ENCODE results near the gene PTGFRN.

Gene PTGFRN

DNA sequence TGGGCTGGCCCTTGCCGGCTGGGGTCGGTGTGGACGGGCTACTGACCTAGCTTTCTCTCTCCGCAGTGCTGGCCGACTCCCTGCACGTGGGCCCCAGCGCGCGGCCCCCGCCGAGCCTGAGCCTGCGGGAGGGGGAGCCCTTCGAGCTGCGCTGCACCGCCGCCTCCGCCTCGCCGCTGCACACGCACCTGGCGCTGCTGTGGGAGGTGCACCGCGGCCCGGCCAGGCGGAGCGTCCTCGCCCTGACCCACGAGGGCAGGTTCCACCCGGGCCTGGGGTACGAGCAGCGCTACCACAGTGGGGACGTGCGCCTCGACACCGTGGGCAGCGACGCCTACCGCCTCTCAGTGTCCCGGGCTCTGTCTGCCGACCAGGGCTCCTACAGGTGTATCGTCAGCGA, 34.9 kb downstream of the PTGFRN start:
- Histone ChIP-seq H3K4me3 (replicated peaks; ENCODE audit: insufficient read depth, low read length) (no peak overlapping the region), H3K27ac (replicated peaks) (no peak overlapping the region), H3K27me3 (ENCODE audit: insufficient read depth, poor library complexity, severe bottlenecking) (no peaks in the 10 kb centered on the region)
- TF ChIP-seq SPI1 (IDR thresholded peaks at IDR 0.05; ENCODE audit: borderline replicate concordance, low read depth) (no peak), POLR2AphosphoS5 (IDR thresholded peaks at IDR 0.05; ENCODE audit: low read depth) (no peak), GABPA (IDR thresholded peaks at IDR 0.05; ENCODE audit: low read depth) (no peak)
- TF ChIP-seq, protein P1, sequence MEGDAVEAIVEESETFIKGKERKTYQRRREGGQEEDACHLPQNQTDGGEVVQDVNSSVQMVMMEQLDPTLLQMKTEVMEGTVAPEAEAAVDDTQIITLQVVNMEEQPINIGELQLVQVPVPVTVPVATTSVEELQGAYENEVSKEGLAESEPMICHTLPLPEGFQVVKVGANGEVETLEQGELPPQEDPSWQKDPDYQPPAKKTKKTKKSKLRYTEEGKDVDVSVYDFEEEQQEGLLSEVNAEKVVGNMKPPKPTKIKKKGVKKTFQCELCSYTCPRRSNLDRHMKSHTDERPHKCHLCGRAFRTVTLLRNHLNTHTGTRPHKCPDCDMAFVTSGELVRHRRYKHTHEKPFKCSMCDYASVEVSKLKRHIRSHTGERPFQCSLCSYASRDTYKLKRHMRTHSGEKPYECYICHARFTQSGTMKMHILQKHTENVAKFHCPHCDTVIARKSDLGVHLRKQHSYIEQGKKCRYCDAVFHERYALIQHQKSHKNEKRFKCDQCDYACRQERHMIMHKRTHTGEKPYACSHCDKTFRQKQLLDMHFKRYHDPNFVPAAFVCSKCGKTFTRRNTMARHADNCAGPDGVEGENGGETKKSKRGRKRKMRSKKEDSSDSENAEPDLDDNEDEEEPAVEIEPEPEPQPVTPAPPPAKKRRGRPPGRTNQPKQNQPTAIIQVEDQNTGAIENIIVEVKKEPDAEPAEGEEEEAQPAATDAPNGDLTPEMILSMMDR (IDR thresholded peaks at IDR 0.05; ENCODE audit: insufficient read depth, low read length): no peak
- TF ChIP-seq, protein P2, sequence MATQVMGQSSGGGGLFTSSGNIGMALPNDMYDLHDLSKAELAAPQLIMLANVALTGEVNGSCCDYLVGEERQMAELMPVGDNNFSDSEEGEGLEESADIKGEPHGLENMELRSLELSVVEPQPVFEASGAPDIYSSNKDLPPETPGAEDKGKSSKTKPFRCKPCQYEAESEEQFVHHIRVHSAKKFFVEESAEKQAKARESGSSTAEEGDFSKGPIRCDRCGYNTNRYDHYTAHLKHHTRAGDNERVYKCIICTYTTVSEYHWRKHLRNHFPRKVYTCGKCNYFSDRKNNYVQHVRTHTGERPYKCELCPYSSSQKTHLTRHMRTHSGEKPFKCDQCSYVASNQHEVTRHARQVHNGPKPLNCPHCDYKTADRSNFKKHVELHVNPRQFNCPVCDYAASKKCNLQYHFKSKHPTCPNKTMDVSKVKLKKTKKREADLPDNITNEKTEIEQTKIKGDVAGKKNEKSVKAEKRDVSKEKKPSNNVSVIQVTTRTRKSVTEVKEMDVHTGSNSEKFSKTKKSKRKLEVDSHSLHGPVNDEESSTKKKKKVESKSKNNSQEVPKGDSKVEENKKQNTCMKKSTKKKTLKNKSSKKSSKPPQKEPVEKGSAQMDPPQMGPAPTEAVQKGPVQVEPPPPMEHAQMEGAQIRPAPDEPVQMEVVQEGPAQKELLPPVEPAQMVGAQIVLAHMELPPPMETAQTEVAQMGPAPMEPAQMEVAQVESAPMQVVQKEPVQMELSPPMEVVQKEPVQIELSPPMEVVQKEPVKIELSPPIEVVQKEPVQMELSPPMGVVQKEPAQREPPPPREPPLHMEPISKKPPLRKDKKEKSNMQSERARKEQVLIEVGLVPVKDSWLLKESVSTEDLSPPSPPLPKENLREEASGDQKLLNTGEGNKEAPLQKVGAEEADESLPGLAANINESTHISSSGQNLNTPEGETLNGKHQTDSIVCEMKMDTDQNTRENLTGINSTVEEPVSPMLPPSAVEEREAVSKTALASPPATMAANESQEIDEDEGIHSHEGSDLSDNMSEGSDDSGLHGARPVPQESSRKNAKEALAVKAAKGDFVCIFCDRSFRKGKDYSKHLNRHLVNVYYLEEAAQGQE (IDR thresholded peaks at IDR 0.05; ENCODE audit: insufficient replicate concordance, low read depth): no peak
- no peak for DNase-seq (ENCODE audit: low read depth in 1 of 2, low spot score in 1 of 2)

DNA sequence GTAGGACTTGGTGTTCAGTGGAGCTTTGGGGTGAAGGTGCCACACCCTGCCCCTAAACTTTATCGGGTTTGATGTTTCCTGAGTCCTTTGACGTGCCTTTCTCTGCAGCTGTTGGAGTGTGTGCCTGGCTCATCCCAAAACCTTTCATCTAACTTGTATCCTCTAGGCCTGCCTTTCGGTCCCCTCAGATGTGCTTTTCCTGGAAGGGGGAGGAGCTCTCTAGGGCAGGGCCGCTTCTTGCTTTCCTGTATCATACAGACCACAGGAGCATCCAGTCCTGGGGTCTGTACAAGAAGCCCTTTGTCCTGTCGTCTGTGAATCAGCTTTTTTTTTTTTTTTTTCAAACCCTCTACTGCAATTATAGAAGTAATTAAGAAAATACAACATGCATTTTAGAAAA, 35.7 kb downstream of the PTGFRN start:
- no peak overlapping the region for H3K4me3 ChIP-seq (replicated peaks; ENCODE audit: insufficient read depth, low read length)
- no peak overlapping the region for H3K27ac ChIP-seq (replicated peaks)
- no peak for DNase-seq (ENCODE audit: low read depth in 1 of 2, low spot score in 1 of 2)
- TF ChIP-seq SPI1 (IDR thresholded peaks at IDR 0.05; ENCODE audit: borderline replicate concordance, low read depth) (no peak), POLR2AphosphoS5 (IDR thresholded peaks at IDR 0.05; ENCODE audit: low read depth) (no peak), GABPA (IDR thresholded peaks at IDR 0.05; ENCODE audit: low read depth) (no peak)
- TF ChIP-seq, protein P1 (IDR thresholded peaks at IDR 0.05; ENCODE audit: insufficient read depth, low read length): no peak
- TF ChIP-seq, protein P2 (IDR thresholded peaks at IDR 0.05; ENCODE audit: insufficient replicate concordance, low read depth): no peak
- H3K27me3 ChIP-seq (ENCODE audit: insufficient read depth, poor library complexity, severe bottlenecking): no peaks in the 10 kb centered on the region

DNA sequence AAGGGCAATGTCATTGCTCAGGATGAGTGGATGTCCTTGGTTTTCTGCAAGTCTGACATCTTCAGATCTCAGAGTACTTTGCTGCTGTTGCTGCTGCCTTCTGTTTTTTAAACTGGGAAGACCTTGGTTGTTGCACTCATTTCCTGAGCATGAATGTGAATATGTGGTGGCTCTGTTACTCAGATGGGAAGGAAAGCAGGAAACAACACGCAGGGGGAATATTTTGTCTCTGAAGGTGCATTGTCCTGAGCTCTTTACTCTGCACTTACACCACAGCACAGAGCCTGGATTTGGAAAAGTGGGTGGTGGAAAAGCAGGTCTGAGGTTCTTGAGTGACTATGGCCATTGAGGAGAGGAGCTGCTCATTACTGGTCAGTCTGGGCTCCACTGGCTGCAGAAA, 36.3 kb downstream of the PTGFRN start:
- TF ChIP-seq POLR2AphosphoS5 (IDR thresholded peaks at IDR 0.05; ENCODE audit: low read depth): no peak
- TF ChIP-seq SPI1 (IDR thresholded peaks at IDR 0.05; ENCODE audit: borderline replicate concordance, low read depth): no peak
- TF ChIP-seq, protein P1 (IDR thresholded peaks at IDR 0.05; ENCODE audit: insufficient read depth, low read length): no peak
- no peaks in the 10 kb centered on the region for H3K27me3 ChIP-seq (ENCODE audit: insufficient read depth, poor library complexity, severe bottlenecking)

More for the DNA sequence above, 36.3 kb downstream of the PTGFRN start:
- DNase-seq (ENCODE audit: low read depth in 1 of 2, low spot score in 1 of 2): no peak
- H3K27ac ChIP-seq (replicated peaks): no peak overlapping the region
- no peak overlapping the region for H3K4me3 ChIP-seq (replicated peaks; ENCODE audit: insufficient read depth, low read length)
